ENCODE results near the gene PTPN1.
"Not testable (repeated sequence)": the region's sequence is repeated elsewhere in the genome, so short reads cannot be mapped to it uniquely, and the experiment has no call there.

The PTPN1 gene

GRCh38 chr20:50590348-50590664 lies 80.1 kb downstream of the PTPN1 start:
- DNase-seq (ENCODE audit: low read depth, low spot score), result no peak

DNA sequence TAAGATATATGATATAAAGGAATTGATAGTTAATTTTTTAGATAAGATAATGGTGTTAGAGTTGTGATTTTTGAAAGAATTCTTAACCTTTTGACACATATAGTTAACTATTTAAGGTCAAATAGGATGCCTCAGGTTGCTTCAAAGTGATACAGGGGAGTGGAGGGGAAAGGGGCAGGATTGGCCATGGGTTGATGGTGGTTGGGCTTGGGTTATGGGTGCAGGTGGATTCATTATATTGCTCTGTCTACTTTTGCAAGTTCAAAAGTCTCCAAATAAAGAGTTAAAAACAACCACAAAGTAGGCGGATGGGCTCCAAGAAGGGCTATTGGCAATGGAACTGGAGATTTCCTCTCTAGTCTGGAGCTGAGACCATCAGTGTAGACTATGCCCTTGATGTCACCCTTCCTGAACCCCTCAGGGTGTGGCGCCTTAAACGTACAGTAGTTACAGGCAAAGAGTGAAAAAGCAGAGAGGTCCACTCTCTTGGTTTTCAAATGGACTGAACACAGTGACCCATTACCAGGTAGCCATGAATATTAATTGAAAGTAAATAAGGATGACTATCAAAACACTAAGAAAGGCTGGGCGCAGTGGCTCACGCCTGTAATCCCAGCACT lies 81.2 kb downstream of the PTPN1 start:
- no peak for DNase-seq (ENCODE audit: low read depth, low spot score)

DNA sequence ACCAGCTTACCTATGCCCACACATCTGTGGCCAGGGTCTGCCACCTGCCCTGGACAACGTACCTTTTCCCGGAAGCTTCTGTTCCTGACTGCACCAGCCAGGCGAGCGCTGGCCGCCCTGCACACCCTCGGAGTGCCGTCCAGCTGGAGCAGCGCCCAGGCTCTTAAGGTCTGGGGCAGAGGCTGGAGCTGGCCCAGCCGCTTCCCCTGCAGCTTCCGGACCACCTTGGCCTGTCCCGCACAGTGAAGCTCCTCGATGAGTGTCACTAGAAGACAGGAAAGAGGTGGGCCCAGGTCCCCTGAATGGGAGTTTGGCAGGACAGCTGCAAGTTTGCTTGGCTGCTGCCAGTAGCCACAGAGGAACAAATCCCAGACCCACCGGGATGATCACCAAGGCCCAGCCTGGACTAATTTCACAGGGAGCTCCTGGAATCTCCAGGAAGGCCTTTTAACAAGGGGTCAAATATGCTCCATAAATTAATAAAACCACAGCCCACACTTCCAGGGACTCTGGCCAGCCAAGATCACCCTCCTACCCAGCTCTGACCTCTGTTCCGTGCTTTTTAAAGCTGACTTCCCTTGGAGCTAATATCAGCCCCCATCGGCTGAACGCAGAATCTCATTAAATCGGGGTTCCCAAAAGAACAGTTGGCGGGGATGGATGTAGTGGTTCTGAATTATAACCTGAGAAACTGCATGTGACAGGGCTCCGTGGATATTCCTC lies 82.3 kb downstream of the PTPN1 start:
- DNase-seq (ENCODE audit: low read depth, low spot score), result no peak

DNA sequence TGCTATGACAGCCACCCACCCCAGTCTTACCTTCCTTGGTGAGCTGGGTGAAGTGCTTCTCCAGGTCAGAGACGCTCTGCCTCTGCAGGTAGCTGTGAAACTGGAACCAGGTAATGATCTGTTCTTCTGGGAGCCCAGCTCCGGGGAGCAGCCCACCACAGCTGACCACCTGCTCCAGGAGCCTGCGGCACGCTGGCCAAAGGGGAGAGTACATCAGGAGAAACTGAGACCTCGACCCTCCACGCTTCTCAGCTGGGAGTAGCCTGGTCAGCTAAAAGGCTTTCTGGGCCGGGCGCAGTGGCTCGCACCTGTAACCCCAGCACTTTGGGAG lies 82.8 kb downstream of the PTPN1 start:
- no peak for DNase-seq (ENCODE audit: low read depth, low spot score)

- DNase-seq (ENCODE audit: low read depth, low spot score), result no peak
Measured at GRCh38 chr20:50594231-50594590, 84.0 kb downstream of the PTPN1 start.

DNA sequence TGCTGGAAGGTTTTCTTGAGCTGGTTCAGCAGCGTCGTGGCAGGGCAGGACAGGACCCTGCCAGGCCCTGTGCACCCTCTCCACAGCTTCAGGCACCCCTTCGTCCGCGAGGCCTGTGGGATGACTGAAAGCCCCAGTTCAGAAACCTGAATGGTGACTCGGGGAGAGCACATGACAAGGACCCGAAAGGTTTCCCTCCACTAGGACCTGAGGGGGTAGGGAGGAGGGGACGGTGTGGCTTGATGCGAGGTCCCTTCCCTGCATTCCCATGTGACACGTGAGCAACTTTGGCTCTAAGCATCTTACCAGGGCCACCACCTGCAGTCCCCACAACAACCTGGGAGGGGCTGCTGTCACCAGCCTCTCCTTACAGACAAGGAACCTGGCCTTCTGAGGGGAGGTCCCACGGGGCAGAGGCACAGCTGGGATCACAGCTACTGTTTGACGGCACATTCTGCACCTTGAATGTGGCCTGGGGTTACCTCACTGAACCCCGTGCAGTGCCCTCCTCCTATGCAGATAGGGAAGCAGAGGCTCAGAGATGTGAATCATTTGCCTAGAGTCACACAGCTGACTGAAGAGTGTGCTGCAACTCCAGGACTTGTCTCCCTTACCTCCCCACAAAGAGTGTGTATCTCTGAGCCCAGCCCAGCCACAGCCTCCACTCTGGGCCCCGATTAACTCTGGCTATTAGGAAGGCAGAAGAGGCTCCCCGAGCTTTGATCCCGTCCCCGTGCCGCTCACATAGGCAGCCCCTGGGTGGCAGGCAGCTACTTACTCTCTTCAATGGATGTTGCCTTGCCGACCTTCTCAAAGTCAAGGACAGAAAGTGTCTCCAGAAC lies 84.6 kb downstream of the PTPN1 start:
- DNase-seq (ENCODE audit: low read depth, low spot score), result peak; percentile 75

DNA sequence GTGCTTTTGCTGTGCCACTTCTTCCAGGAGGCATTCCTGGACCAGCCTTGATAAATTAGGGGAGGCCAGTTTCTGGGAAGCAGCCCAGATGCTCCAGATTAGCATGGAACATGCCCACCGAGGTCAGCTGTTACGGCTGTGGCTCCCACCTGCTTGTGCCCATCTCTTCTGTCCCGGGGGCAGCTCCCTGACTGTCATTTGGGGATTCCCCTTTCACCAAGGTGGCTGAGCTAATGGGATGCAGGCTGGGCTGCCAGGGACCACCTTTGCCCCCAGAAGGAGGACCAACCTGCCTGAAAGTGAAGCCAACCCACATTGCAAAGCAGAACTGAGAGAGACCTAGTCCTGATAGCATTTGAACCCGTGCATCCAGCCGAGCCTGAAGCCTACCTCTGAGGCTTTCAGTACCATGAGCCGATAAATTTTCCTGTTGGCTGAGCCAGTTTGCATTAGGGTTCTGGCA lies 85.3 kb downstream of the PTPN1 start:
- DNase-seq (ENCODE audit: low read depth, low spot score), result no peak

DNA sequence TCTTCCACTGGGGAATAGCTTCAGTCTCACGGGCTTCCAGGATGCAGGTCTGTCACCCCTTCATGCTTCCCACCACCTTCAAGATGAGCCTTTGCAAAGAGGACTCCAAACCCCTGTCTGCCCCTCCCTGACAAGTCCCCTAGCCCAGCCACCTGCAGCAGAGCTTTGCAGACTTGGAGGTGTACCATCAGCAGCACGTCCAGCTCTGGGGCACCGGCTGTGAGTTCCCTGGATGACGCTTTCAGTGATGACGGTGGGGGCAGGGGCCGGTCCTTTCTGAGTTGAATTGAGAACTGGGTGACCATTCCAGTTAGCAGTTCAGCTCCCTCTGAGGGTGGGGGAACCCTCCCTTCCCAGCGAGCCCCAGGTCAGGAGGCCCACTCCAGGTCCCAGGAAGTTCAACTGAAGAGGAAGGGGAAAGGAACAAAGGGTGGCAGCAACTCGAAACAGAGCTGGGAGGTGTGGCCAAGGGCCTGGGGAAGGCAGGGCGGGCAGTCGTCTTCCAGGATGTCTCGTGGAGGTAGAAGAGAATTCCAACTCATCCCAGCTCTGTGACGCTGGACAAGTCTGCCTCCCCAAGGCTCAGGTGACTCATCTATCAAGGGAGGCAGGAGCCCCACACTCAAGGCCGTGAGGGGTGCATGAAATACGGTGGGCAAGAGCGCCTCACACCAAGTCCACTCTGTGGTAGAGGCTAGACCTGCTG lies 86.0 kb downstream of the PTPN1 start:
- DNase-seq (ENCODE audit: low read depth, low spot score), result peak; percentile 39

DNA sequence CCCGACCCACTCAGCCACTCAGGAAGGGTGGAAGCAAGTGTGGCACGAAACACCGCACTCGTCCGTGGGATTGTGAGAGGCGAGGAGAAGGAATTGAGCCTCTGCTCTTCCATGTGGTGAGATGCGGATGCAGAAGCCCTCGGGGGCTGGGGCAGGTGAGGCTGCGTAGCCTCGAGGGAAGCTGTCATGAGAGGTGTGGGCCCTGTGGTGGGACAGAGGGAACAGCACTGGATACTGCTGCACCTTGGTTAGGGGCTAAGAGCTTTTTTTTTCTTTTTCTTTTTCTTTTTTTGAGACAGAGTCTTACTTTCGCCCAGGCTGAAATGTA lies 86.5 kb downstream of the PTPN1 start:
- no peak for DNase-seq (ENCODE audit: low read depth, low spot score)

DNA sequence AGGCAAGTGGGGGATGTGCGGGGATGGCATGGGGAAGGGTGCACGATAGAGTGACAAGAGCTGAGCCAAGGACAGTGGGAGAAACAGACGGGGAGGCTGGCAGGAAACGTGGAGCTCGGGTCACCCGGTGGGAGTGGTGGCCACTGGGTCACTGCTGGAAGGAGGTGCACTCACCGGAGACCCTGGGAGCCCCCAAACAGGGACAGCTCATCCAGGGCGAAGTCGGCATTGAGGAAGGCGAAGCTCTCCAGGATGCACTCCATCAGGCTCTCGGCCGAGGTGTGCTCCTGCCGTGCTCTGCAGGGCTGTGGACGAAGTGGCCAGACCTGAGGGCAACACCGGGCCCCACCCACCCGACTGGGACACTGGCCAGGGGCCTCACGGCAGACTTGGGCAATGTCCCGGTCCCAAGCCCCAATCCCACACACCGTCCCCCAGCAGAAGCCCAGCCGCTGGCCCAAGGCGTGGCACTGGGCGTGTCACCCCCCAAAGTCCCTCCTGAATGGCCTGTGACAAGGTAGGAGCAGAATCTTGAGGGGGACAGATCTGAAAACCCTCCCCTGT lies 87.3 kb downstream of the PTPN1 start:
- DNase-seq (ENCODE audit: low read depth, low spot score), result no peak

DNA sequence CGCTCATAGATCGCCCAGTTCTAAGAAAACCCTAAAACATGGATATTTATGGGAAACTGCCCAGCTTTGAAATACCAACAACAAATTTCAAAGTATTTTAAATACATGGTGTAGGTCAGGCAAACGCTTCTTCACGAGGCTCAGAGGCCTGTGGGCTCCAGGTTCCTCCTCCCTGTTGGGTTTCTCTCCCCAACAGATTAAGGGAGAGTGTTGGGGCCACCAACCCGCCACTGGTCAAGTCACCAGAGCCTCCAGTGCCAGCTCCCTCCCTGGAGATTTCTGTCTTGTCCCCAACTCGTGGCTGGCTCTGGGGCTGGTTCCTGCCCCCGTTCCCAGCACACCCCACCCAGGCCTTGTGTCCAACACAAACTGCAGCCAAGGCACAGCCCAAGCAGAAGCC lies 87.9 kb downstream of the PTPN1 start:
- DNase-seq (ENCODE audit: low read depth, low spot score), result no peak

DNA sequence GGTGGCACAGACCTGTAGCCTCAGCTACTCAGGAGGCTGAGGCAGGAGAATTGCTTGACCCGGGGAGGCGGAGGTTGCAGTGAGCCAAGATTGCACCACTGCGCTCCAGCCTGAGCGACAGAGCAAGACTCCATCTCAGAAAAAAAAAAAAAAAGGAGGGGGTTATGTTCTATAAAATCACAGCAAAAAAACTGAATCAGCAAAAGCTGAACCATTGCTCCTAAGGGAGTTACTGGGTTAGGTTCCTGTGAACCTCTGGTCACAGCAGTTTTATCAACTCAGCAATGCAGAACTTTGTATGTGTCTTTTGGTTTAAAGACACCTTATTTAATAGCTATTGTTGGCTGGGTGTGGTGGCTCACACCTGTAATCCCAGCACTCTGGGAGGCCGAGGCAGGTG lies 88.6 kb downstream of the PTPN1 start:
- not testable (repeated sequence) for DNase-seq (ENCODE audit: low read depth, low spot score)

- DNase-seq (ENCODE audit: low read depth, low spot score), result no peak
Measured at GRCh38 chr20:50600281-50600895, 90.2 kb downstream of the PTPN1 start.

- no peak for DNase-seq (ENCODE audit: low read depth, low spot score)
Measured at GRCh38 chr20:50601511-50602431, 91.6 kb downstream of the PTPN1 start.

DNA sequence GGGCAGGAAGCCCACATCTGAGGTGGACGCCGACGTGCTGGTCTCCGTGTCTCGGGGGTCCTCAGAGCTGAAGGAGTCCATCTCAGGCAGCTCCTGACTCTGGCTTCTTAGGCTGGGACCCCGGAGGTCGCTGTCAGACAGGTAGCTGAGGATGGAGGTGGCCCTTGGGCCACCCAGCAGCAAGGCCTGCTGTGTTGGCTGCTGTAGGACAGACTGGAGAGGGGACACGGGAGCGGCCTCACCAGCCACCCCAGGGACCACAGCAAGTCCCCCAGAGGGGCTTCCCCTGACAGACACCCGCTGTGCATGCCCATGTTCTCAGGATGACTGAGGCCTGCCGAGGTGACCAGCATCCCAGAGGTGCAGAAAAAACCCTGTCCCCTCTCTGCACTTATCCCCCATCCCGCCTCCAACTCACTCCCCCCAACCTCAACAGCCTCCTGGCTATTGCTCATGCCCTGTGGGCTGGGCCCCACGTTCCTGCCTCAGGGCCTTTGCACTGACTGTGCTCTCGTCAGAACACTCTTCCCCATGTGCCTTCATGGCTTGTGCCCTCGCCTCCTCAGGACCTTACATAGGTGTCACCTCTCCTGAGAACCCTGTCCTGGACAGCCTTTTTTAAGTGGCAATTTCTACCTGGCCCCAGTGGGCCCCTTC lies 92.4 kb downstream of the PTPN1 start:
- no peak for DNase-seq (ENCODE audit: low read depth, low spot score)

- DNase-seq (ENCODE audit: low read depth, low spot score), result no peak
Measured at GRCh38 chr20:50604451-50604850, 94.3 kb downstream of the PTPN1 start.

- no peak for DNase-seq (ENCODE audit: low read depth, low spot score)
Measured at GRCh38 chr20:50605136-50605535, 95.0 kb downstream of the PTPN1 start.

GRCh38 chr20:50607436-50607835 lies 97.3 kb downstream of the PTPN1 start:
- no peak for DNase-seq (ENCODE audit: low read depth, low spot score)

- DNase-seq (ENCODE audit: low read depth, low spot score), result no peak
Measured at GRCh38 chr20:50607850-50608749, 97.9 kb downstream of the PTPN1 start.
